Stimulated activated CD8-positive, alpha-beta memory T cell treated with anti-CD3 and anti-CD28 coated beads, Interleukin-15, amount 100 ng/mL, for 24 hours (primary cell): ENCODE measurements around the gene UBL3.

Source experiments
- DNase-seq: peaks from one replicate; pipeline ENCODE4 v3.0.0-alpha.2; 2020; ENCODE audit warnings: low read depth

The UBL3 gene

DNA sequence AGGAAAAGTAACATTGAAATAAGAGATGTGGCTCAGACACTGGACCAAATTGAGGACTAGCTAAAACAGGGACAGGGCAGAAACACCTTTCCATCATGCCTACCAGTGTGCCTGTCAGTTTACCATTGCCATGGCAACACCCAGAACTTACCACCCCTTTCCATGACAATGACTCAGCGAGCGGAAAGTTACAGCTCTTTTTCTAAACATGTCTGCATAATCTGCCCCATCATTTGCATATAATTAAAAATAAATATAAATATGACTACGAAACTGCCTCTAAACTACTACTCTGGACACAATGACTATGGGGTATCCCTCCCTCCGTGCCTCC lies 96.0 kb downstream of the UBL3 start:
- DNase-seq: no peak

GRCh38 chr13:29753618-29754472 lies 96.6 kb downstream of the UBL3 start:
- no peak for DNase-seq

GRCh38 chr13:29752175-29752574 lies 98.2 kb downstream of the UBL3 start:
- no peak for DNase-seq

DNA sequence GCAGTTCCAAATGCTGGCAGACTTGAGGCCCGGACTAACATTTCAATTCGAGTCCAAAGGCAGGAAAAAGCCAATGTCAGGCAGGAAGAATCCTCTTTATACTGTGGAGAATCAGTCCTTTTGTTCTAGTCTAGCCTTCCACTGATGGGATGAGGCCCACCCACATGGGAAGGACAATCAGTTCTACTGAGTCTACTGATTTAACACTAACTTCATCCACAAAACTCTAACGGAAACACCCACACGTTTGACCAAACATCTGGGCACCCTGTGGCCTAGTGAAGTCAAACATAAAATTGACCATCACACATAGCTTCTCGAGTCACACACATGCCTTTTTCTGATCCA lies 100.3 kb downstream of the UBL3 start:
- DNase-seq: no peak

- no peak for DNase-seq
These were observed 100.8 kb downstream of the UBL3 start for GRCh38 chr13:29749401-29750182.

GRCh38 chr13:29748097-29748496 lies 102.3 kb downstream of the UBL3 start:
- no peak for DNase-seq

GRCh38 chr13:29746148-29746677 lies 104.2 kb downstream of the UBL3 start:
- DNase-seq: no peak

- DNase-seq: no peak
These were observed 104.7 kb downstream of the UBL3 start for GRCh38 chr13:29745704-29746103.

- no peak for DNase-seq
These were observed 107.1 kb downstream of the UBL3 start for GRCh38 chr13:29743201-29743786.

- no peak for DNase-seq
These were observed 109.5 kb downstream of the UBL3 start for GRCh38 chr13:29740961-29741360.

GRCh38 chr13:29737061-29737460 lies 113.4 kb downstream of the UBL3 start:
- DNase-seq: no peak

DNA sequence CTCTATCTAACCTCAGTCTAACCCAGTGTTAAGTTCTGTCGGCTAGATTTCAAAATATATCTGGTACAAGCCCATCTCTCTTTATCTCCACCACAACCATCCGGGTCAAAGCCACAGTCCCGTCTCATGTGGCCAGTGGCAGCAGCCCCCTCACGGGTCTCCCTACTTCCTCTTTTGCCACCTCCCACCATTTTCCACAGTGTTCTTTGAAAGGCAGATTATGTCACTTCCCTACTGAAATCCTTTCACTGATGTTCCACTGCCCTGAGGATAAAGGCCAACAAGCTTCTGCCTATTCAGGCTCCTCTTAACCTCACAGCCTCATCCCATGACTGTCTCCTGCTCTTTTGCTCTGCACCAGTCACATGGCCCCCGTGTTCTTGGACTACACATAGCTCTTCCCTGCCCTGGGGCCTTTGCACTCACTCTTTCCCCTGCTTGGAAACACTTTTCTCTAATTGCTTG lies 117.2 kb downstream of the UBL3 start:
- no peak for DNase-seq

DNA sequence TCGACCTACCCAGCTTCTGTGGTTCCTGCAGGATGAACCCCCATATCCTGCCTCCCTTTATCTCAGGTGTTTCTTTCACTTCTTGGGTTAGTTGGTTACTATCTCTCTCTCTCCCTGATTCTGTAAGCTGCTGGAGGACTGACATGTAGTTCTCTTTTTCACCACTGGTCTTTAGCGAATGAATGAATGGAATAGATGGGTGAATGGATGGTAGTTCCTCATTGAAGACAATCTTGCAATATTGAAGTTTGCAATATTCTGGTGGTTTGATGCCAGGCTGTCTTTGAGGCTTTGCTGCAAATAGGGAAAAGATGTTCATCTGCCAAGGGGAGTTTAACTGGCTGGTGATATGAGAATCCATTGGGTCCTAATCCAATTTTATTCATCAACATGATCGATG lies 120.2 kb downstream of the UBL3 start:
- DNase-seq: no peak

GRCh38 chr13:29722415-29722814 lies 128.0 kb downstream of the UBL3 start:
- DNase-seq: no peak

DNA sequence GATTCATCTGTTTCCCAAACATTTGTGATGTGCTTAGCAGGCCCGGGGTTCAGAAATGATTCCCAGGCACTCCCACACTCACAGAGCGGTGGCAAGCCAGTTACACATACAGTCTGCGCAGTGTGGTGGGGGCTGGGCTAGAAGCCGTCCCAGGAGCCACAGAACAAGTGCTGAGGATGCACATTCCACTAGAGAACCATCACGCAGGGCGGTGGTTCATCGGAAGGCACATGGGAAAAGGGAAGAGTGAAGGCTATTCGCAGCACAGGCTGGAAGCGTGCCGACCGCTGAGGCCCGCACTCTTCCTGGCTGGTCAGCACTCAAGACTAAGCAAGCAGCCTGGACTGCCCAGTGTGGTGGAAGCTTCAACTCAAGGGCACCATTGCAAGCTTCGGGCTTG lies 128.7 kb downstream of the UBL3 start:
- DNase-seq: no peak

DNA sequence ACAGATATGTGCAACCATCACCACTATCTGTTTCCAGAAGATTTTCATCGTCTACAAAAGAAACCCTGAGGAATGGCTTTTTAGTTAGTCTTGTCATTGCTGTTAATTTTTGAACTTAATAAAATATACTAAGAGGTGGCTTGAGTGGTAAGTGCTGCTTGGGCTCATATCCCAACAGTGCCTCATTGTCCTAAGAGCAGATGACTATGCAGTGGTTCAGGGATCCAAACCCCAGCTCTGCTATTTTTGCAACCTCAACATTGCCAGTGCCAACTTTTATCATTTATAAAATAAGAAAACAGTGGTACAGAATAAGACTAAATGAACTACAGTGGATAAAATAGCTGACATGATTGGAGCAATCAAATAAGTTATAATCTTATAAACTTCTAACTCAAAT lies 131.7 kb downstream of the UBL3 start:
- no peak for DNase-seq

GRCh38 chr13:29716493-29716892 lies 133.9 kb downstream of the UBL3 start:
- no peak for DNase-seq
